Smooth muscle cell (in vitro differentiated cells): ENCODE measurements around the gene RSL24D1. TPM values are rescaled to one million over a fixed set of nuclear protein-coding genes. Genes with fewer than 3 reads are reported as not detected.
"Not testable (repeated sequence)": the region's sequence is repeated elsewhere in the genome, so short reads cannot be mapped to it uniquely, and the experiment has no call there.

Source experiments
- DNase-seq: peaks from one replicate; lab custom pipeline; 2025; ENCODE audit not compliant: unreplicated experiment; lab: John Stamatoyannopoulos, UW
- H2AFZ ChIP-seq: fragments of 200-600 bp; sonication (generic); 2 replicates; pipeline ENCODE4 v1.6.0; 2016; ENCODE audit warnings: antibody characterized with exemption, low read depth, mild to moderate bottlenecking
- H3F3A ChIP-seq: fragments of 200-600 bp; sonication (generic); 2 replicates; pipeline ENCODE4 v1.6.0; 2017; ENCODE audit warnings: antibody characterized with exemption, low read depth
- H3K27ac ChIP-seq: fragments of 200-600 bp; sonication (generic); 2 replicates; pipeline ENCODE4 v1.5.1; 2016; ENCODE audit warnings: low read depth, mild to moderate bottlenecking
- H3K27me3 ChIP-seq: fragments of 200-600 bp; sonication (generic); 2 replicates; pipeline ENCODE4 v1.6.1; 2016; ENCODE audit warnings: low read depth, mild to moderate bottlenecking
- H3K36me3 ChIP-seq: fragments of 200-600 bp; sonication (generic); 2 replicates; pipeline ENCODE4 v1.5.1; 2016; ENCODE audit warnings: low read depth
- H3K4me1 ChIP-seq: fragments of 200-600 bp; sonication (generic); 2 replicates; pipeline ENCODE4 v1.5.1; 2016; ENCODE audit warnings: low read depth
- H3K4me2 ChIP-seq: fragments of 200-600 bp; sonication (generic); 2 replicates; pipeline ENCODE4 v1.6.0; 2016; ENCODE audit warnings: mild to moderate bottlenecking
- H3K4me3 ChIP-seq: fragments of 200-600 bp; sonication (generic); 2 replicates; pipeline ENCODE4 v1.5.1; 2016; ENCODE audit warnings: mild to moderate bottlenecking
- H3K79me2 ChIP-seq: fragments of 200-600 bp; sonication (generic); 2 replicates; pipeline ENCODE4 v1.6.0; 2016; ENCODE audit warnings: low read depth, mild to moderate bottlenecking
- H3K9ac ChIP-seq: fragments of 200-600 bp; sonication (generic); 2 replicates; pipeline ENCODE4 v1.6.0; 2016; ENCODE audit warnings: low read depth
- H3K9me3 ChIP-seq: fragments of 200-600 bp; sonication (generic); replicated peaks from 2 replicates; pipeline ENCODE4 v1.5.1; 2016; ENCODE audit warnings: low read depth
- H4K20me1 ChIP-seq: fragments of 200-600 bp; sonication (generic); 2 replicates; pipeline ENCODE4 v1.6.0; 2016; ENCODE audit warnings: low read depth
- WGBS: methylation state at CpG from one replicate; pipeline ENCODE4 v1.1.7; 2016; ENCODE audit warnings: low lambda C conversion rate; 5-methylcytosine and 5-hydroxymethylcytosine counted together
- polyA plus RNA-seq: library from polyadenylated mRNA; unstranded; fragments of >200 nt; fragmentation: Nextera tagmentation; extraction: Ambion mirVana; gene quantifications from 2 replicates; pipeline ENCODE4 v1.2.1, GENCODE V29; 2016
- total RNA-seq: library from RNA; depleted of rRNA; stranded (reverse); fragments of >200 nt; gene quantifications from 2 replicates; pipeline ENCODE4 v1.2.3, GENCODE V29; 2014
- TF ChIP-seq, protein P1 (sequence below): fragments of 200-600 bp; sonication (generic); IDR thresholded peaks from 2 replicates; pipeline ENCODE4 v1.5.1; 2017; ENCODE audit warnings: borderline replicate concordance, mild to moderate bottlenecking, antibody characterized with exemption; ENCODE audit not compliant: insufficient read depth, poor library complexity, severe bottlenecking

RSL24D1 gene
- total and polyA plus RNA-seq, 2 experiments from 2014 or later = 45.5 to 76.9 TPM

DNA sequence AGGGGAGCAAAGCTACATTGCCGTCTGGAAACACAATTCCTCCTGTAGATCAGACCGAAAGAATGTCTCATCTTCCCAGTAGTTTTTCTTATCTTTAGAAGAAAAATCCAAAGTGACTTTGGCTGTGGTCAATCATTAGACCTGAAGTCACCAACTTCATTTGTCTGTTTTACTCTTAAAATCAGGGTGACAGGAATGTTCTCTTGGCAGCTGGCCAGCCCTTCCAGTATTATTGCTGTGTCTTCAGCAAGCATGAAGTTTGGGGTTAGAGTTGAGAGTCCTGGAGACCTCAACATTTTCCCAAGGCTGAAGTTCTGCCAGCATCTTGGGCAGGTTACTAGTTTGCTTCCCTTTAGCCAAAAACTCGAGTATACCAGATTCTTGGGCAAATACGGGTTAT is 32.5 kb downstream of the RSL24D1 start:
- no peaks in the 10 kb centered on the region for H3F3A ChIP-seq
- no peak overlapping the region for H3K27ac ChIP-seq
- H3K4me3 ChIP-seq = no peak overlapping the region
- H2AFZ ChIP-seq = no peak overlapping the region
- no peaks in the 10 kb centered on the region for H3K4me1 ChIP-seq
- H3K9me3 ChIP-seq = no peaks in the 10 kb centered on the region
- H3K27me3 ChIP-seq = no peaks in the 10 kb centered on the region
- H3K36me3 ChIP-seq = no peaks in the 10 kb centered on the region
- no peak overlapping the region for H3K4me2 ChIP-seq
- no peak overlapping the region for H3K9ac ChIP-seq
- no peaks in the 10 kb centered on the region for H3K79me2 ChIP-seq
- H4K20me1 ChIP-seq = no peaks in the 10 kb centered on the region
- TF ChIP-seq, protein P1, sequence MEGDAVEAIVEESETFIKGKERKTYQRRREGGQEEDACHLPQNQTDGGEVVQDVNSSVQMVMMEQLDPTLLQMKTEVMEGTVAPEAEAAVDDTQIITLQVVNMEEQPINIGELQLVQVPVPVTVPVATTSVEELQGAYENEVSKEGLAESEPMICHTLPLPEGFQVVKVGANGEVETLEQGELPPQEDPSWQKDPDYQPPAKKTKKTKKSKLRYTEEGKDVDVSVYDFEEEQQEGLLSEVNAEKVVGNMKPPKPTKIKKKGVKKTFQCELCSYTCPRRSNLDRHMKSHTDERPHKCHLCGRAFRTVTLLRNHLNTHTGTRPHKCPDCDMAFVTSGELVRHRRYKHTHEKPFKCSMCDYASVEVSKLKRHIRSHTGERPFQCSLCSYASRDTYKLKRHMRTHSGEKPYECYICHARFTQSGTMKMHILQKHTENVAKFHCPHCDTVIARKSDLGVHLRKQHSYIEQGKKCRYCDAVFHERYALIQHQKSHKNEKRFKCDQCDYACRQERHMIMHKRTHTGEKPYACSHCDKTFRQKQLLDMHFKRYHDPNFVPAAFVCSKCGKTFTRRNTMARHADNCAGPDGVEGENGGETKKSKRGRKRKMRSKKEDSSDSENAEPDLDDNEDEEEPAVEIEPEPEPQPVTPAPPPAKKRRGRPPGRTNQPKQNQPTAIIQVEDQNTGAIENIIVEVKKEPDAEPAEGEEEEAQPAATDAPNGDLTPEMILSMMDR = no peak
- DNase-seq = no peak
- 89% methylated on average over 4 of the region's 4 CpGs for WGBS

DNA sequence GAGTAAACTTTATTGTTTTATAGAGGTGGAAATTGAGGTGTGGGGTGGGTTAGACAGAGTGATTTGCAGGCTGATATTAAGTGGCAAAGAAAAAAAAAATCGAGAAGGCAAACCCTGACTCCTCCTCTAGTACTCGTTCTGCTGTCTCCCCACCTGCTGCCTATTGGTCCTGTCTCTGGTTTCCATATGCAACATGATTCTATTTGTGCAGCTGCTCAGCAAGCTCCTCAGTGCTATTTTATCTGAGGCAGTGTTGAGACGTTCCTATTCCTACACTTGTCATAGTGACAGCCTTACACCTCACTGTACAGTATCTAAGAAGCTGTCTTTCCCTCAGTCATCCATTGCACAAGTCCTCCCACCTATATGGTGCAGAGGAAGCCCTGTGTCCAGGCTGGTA is 45.1 kb downstream of the RSL24D1 start:
- no peak for DNase-seq
- H3K79me2 ChIP-seq = no peaks in the 10 kb centered on the region
- no peak overlapping the region for H2AFZ ChIP-seq
- H3K9ac ChIP-seq = no peak overlapping the region
- H3K27ac ChIP-seq = no peak overlapping the region
- no peaks in the 10 kb centered on the region for H3F3A ChIP-seq
- no peaks in the 10 kb centered on the region for H3K36me3 ChIP-seq
- H3K4me1 ChIP-seq = no peaks in the 10 kb centered on the region
- TF ChIP-seq, protein P1 = no peak
- H3K4me2 ChIP-seq = no peak overlapping the region
- H3K9me3 ChIP-seq = no peaks in the 10 kb centered on the region
- H3K27me3 ChIP-seq = no peaks in the 10 kb centered on the region
- no peaks in the 10 kb centered on the region for H4K20me1 ChIP-seq
- no peak overlapping the region for H3K4me3 ChIP-seq
- WGBS = 73% methylated on average over 3 of the region's 3 CpGs

DNA sequence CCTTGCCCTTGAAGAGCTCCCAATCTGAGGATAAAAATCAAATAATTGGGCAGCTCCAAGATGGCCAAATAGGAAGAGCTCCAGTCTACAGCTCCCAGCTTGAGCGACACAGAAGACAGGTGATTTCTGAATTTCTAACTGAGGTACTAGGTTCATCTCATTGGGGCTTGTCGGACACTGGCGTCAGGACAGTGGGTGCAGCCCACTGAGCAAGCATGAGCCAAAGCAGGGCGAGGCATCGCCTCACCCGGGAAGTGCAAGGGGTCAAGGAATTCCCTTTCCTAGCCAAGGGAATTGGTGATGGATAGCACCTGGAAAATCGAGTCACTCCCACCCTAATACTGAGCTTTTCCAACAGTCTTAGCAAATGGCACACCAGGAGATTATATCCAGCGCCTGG is 53.6 kb downstream of the RSL24D1 start:
- H3F3A ChIP-seq, H3K27me3 ChIP-seq, H3K79me2 ChIP-seq, H3K4me2 ChIP-seq, H4K20me1 ChIP-seq, H3K4me1 ChIP-seq, H3K36me3 ChIP-seq, H3K4me3 ChIP-seq, H3K9me3 ChIP-seq, DNase-seq, H3K27ac ChIP-seq, H3K9ac ChIP-seq, H2AFZ ChIP-seq: not testable (repeated sequence)
- 88% methylated on average over 8 of the region's 8 CpGs for WGBS

DNA sequence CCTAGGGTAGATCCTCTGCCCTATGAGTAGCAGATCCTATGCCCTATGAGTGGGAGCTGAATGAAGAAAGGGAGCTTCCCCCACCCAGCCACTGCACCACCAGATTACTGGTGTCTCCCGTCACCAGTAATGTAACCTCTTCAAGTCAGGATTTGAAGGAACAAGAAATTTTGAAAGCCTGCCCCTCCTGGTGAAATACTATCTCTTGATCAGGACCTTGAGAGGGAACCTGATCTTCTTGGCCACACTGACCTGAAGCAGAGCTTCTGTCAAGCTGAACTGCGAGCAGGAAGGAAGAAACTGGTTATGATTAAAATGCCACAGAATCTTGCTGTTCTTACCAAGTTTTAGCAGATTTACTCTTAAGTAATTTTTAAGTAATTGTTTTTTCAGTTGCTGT is 62.8 kb downstream of the RSL24D1 start:
- WGBS = 86% methylated on average over 2 of the region's 2 CpGs
- H3F3A ChIP-seq = no peaks in the 10 kb centered on the region
- no peak overlapping the region for H3K27ac ChIP-seq
- H3K4me1 ChIP-seq = no peaks in the 10 kb centered on the region
- no peaks in the 10 kb centered on the region for H3K36me3 ChIP-seq
- peaks cover 5% of the 10 kb centered on the region for H3K9me3 ChIP-seq
- H3K79me2 ChIP-seq = no peaks in the 10 kb centered on the region
- no peaks in the 10 kb centered on the region for H4K20me1 ChIP-seq
- no peak overlapping the region for H3K4me3 ChIP-seq
- TF ChIP-seq, protein P1 = no peak
- no peak overlapping the region for H3K9ac ChIP-seq
- DNase-seq = no peak
- no peak overlapping the region for H2AFZ ChIP-seq
- H3K27me3 ChIP-seq = no peaks in the 10 kb centered on the region
- no peak overlapping the region for H3K4me2 ChIP-seq
